ENCODE data around the gene LAMA3. TPM values are rescaled to one million over a fixed set of nuclear protein-coding genes. Genes with fewer than 3 reads are reported as not detected.

LAMA3 gene
- total RNA-seq, 2 experiments from 2014 or later = 0.05 to 0.18 TPM

GRCh38 chr18:23885750-23886149 is 196.5 kb downstream of the LAMA3 start:
- POLR2A ChIA-PET = interaction anchor here (0.7 to 1.6 kb wide), 4 partner anchors 8 to 115 kb away, joined by 3 to 4 read pairs (median 3); no protein-coding TSS in a partner anchor
- CTCF ChIA-PET = no interaction called here
- no peaks in the 10 kb centered on the region for H3K36me3 Mint-ChIP-seq (ENCODE audit: low read depth)
- no peak for DNase-seq
- no peaks in the 10 kb centered on the region for H3K27me3 Mint-ChIP-seq
- H3K27ac Mint-ChIP-seq = peak overlapping the region; percentile 50
- peaks cover 20% of the 10 kb centered on the region for H3K4me1 Mint-ChIP-seq
- no peaks in the 10 kb centered on the region for H3K9me3 Mint-ChIP-seq
- no peak overlapping the region for H3K4me3 Mint-ChIP-seq

GRCh38 chr18:23887035-23887434 is 197.8 kb downstream of the LAMA3 start:
- Mint-ChIP-seq H3K27ac (no peak overlapping the region), H3K9me3 (no peaks in the 10 kb centered on the region), H3K4me3 (no peak overlapping the region), H3K27me3 (no peaks in the 10 kb centered on the region), H3K4me1 (peaks cover 20% of the 10 kb centered on the region), H3K36me3 (ENCODE audit: low read depth) (no peaks in the 10 kb centered on the region)
- POLR2A ChIA-PET = no interaction called here
- no peak for DNase-seq
- CTCF ChIA-PET = no interaction called here

- Mint-ChIP-seq H3K4me3 (no peak overlapping the region), H3K27ac (no peak overlapping the region), H3K36me3 (ENCODE audit: low read depth) (no peaks in the 10 kb centered on the region), H3K9me3 (no peaks in the 10 kb centered on the region), H3K27me3 (no peaks in the 10 kb centered on the region), H3K4me1 (peaks cover 20% of the 10 kb centered on the region)
- no peak for DNase-seq
- CTCF ChIA-PET = no interaction called here
- POLR2A ChIA-PET = no interaction called here
These were observed 198.2 kb downstream of the LAMA3 start for GRCh38 chr18:23887493-23887892.

- DNase-seq = no peak
- POLR2A ChIA-PET = no interaction called here
- H3K36me3 Mint-ChIP-seq (ENCODE audit: low read depth) = no peaks in the 10 kb centered on the region
- no peak overlapping the region for H3K27ac Mint-ChIP-seq
- H3K4me3 Mint-ChIP-seq = no peak overlapping the region
- CTCF ChIA-PET = no interaction called here
- H3K9me3 Mint-ChIP-seq = no peaks in the 10 kb centered on the region
- H3K4me1 Mint-ChIP-seq = peaks cover 20% of the 10 kb centered on the region
- H3K27me3 Mint-ChIP-seq = no peaks in the 10 kb centered on the region
These were observed 199.6 kb downstream of the LAMA3 start for GRCh38 chr18:23888881-23889280.

GRCh38 chr18:23889907-23890306 is 200.7 kb downstream of the LAMA3 start:
- no peak for DNase-seq
- no peaks in the 10 kb centered on the region for H3K36me3 Mint-ChIP-seq (ENCODE audit: low read depth)
- H3K4me1 Mint-ChIP-seq = peaks cover 19% of the 10 kb centered on the region
- no peaks in the 10 kb centered on the region for H3K9me3 Mint-ChIP-seq
- no peak overlapping the region for H3K4me3 Mint-ChIP-seq
- ChIA-PET POLR2A (no interaction called here), CTCF (interaction anchor here (1.3 kb wide), 1 partner anchor 29 kb away, joined by 5 read pairs; no protein-coding TSS in a partner anchor)
- no peak overlapping the region for H3K27ac Mint-ChIP-seq
- no peaks in the 10 kb centered on the region for H3K27me3 Mint-ChIP-seq

GRCh38 chr18:23890589-23890988 is 201.3 kb downstream of the LAMA3 start:
- Mint-ChIP-seq H3K27ac (no peak overlapping the region), H3K9me3 (no peaks in the 10 kb centered on the region), H3K27me3 (no peaks in the 10 kb centered on the region), H3K36me3 (ENCODE audit: low read depth) (no peaks in the 10 kb centered on the region), H3K4me1 (peaks cover 14% of the 10 kb centered on the region), H3K4me3 (no peak overlapping the region)
- ChIA-PET CTCF (interaction anchor here (1.3 kb wide), 1 partner anchor 28 kb away, joined by 5 read pairs; no protein-coding TSS in a partner anchor), POLR2A (no interaction called here)
- no peak for DNase-seq

- Mint-ChIP-seq H3K27ac (no peak overlapping the region), H3K9me3 (no peaks in the 10 kb centered on the region), H3K27me3 (peaks cover 5% of the 10 kb centered on the region), H3K4me1 (peaks cover 1% of the 10 kb centered on the region), H3K4me3 (no peak overlapping the region), H3K36me3 (ENCODE audit: low read depth) (no peaks in the 10 kb centered on the region)
- POLR2A ChIA-PET = interaction anchor here (1.0 kb wide), 1 partner anchor 8 kb away, joined by 3 read pairs; no protein-coding TSS in a partner anchor
- no peak for DNase-seq
- CTCF ChIA-PET = no interaction called here
These were observed 204.4 kb downstream of the LAMA3 start for GRCh38 chr18:23893653-23894052.

GRCh38 chr18:23894661-23895175 is 205.5 kb downstream of the LAMA3 start:
- Mint-ChIP-seq H3K27ac (no peak overlapping the region), H3K36me3 (ENCODE audit: low read depth) (no peaks in the 10 kb centered on the region), H3K27me3 (peaks cover 5% of the 10 kb centered on the region), H3K4me1 (no peaks in the 10 kb centered on the region), H3K9me3 (no peaks in the 10 kb centered on the region), H3K4me3 (no peak overlapping the region)
- no peak for DNase-seq
- POLR2A ChIA-PET = interaction anchor here (1.0 kb wide), 1 partner anchor 9 kb away, joined by 3 read pairs; no protein-coding TSS in a partner anchor
- CTCF ChIA-PET = no interaction called here

GRCh38 chr18:23897291-23897690 is 208.0 kb downstream of the LAMA3 start:
- Mint-ChIP-seq H3K36me3 (ENCODE audit: low read depth) (no peaks in the 10 kb centered on the region), H3K4me3 (no peak overlapping the region), H3K27ac (no peak overlapping the region), H3K27me3 (peaks cover 5% of the 10 kb centered on the region), H3K9me3 (no peaks in the 10 kb centered on the region), H3K4me1 (no peaks in the 10 kb centered on the region)
- DNase-seq = no peak
- CTCF ChIA-PET = no interaction called here
- POLR2A ChIA-PET = no interaction called here

- H3K4me1 Mint-ChIP-seq = no peaks in the 10 kb centered on the region
- peaks cover 5% of the 10 kb centered on the region for H3K27me3 Mint-ChIP-seq
- no peaks in the 10 kb centered on the region for H3K36me3 Mint-ChIP-seq (ENCODE audit: low read depth)
- POLR2A ChIA-PET = no interaction called here
- CTCF ChIA-PET = no interaction called here
- no peak overlapping the region for H3K27ac Mint-ChIP-seq
- H3K9me3 Mint-ChIP-seq = no peaks in the 10 kb centered on the region
- no peak overlapping the region for H3K4me3 Mint-ChIP-seq
- DNase-seq = no peak
These were observed 208.5 kb downstream of the LAMA3 start for GRCh38 chr18:23897733-23898132.

GRCh38 chr18:23900994-23901393 is 211.7 kb downstream of the LAMA3 start:
- CTCF ChIA-PET = interaction anchor here (2.7 kb wide), 1 partner anchor 17 kb away, joined by 9 read pairs; no protein-coding TSS in a partner anchor
- DNase-seq = no peak
- H3K27ac Mint-ChIP-seq = no peak overlapping the region
- POLR2A ChIA-PET = no interaction called here
- no peaks in the 10 kb centered on the region for H3K9me3 Mint-ChIP-seq
- H3K27me3 Mint-ChIP-seq = peaks cover 5% of the 10 kb centered on the region
- H3K36me3 Mint-ChIP-seq (ENCODE audit: low read depth) = no peaks in the 10 kb centered on the region
- no peak overlapping the region for H3K4me3 Mint-ChIP-seq
- no peaks in the 10 kb centered on the region for H3K4me1 Mint-ChIP-seq

- peaks cover 4% of the 10 kb centered on the region for H3K27me3 Mint-ChIP-seq
- DNase-seq = no peak
- ChIA-PET POLR2A (no interaction called here), CTCF (interaction anchor here (2.7 kb wide), 1 partner anchor 16 kb away, joined by 9 read pairs; no protein-coding TSS in a partner anchor)
- no peaks in the 10 kb centered on the region for H3K4me1 Mint-ChIP-seq
- H3K9me3 Mint-ChIP-seq = no peaks in the 10 kb centered on the region
- no peak overlapping the region for H3K27ac Mint-ChIP-seq
- H3K36me3 Mint-ChIP-seq (ENCODE audit: low read depth) = no peaks in the 10 kb centered on the region
- no peak overlapping the region for H3K4me3 Mint-ChIP-seq
These were observed 213.1 kb downstream of the LAMA3 start for GRCh38 chr18:23902396-23902795.

- POLR2A ChIA-PET = no interaction called here
- H3K27ac Mint-ChIP-seq = no peak overlapping the region
- CTCF ChIA-PET = interaction anchor here (1.7 kb wide), 1 partner anchor 12 kb away, joined by 5 read pairs; no protein-coding TSS in a partner anchor
- H3K9me3 Mint-ChIP-seq = no peaks in the 10 kb centered on the region
- no peaks in the 10 kb centered on the region for H3K4me1 Mint-ChIP-seq
- no peak for DNase-seq
- H3K36me3 Mint-ChIP-seq (ENCODE audit: low read depth) = no peaks in the 10 kb centered on the region
- no peak overlapping the region for H3K4me3 Mint-ChIP-seq
- H3K27me3 Mint-ChIP-seq = no peaks in the 10 kb centered on the region
These were observed 214.7 kb downstream of the LAMA3 start for GRCh38 chr18:23903971-23904370.

- Mint-ChIP-seq H3K27me3 (peaks cover 2% of the 10 kb centered on the region), H3K9me3 (no peaks in the 10 kb centered on the region), H3K36me3 (ENCODE audit: low read depth) (no peaks in the 10 kb centered on the region), H3K4me3 (no peak overlapping the region), H3K27ac (no peak overlapping the region), H3K4me1 (no peaks in the 10 kb centered on the region)
- ChIA-PET POLR2A (no interaction called here), CTCF (no interaction called here)
- no peak for DNase-seq
These were observed 217.4 kb downstream of the LAMA3 start for GRCh38 chr18:23906658-23907057.

All from activated CD4-positive, alpha-beta memory T cell treated with anti-CD3 and anti-CD28 coated beads, Interleukin-2, amount 10 ng/mL, durations not matched to agents 7 days and 5 days (primary cell).